HepG2 (cell line): ENCODE results near the gene TRAPPC3. TPM values are rescaled to one million over a fixed set of nuclear protein-coding genes. Genes with fewer than 3 reads are reported as not detected.

Experiments used
- BORCS8-MEF2B ChIP-seq: sonication (generic); formaldehyde crosslinking; IDR thresholded peaks from 2 replicates; pipeline ENCODE4 v1.8.0; 2022; ENCODE audit warnings: mild to moderate bottlenecking, missing genetic modification reagents
- CREM ChIP-seq, 2 experiments: sonication (generic) in 1 of 2; formaldehyde crosslinking in 1 of 2; IDR thresholded peaks; 2 replicates each; pipeline versions ENCODE4 v1.4.0 to v1.6.1; 2016 to 2020; ENCODE audit warnings: antibody characterized with exemption in 1 of 2, mild to moderate bottlenecking in 1 of 2, missing genetic modification reagents in 1 of 2
- HMG20A ChIP-seq: IDR thresholded peaks from 2 replicates; pipeline ENCODE4 v1.6.1; 2016; ENCODE audit warnings: borderline replicate concordance
- NAIF1 ChIP-seq: sonication (generic); formaldehyde crosslinking; IDR thresholded peaks from 2 replicates; pipeline ENCODE4 v1.5.0; 2020; ENCODE audit warnings: mild to moderate bottlenecking, missing genetic modification reagents, borderline replicate concordance
- NR2C2 ChIP-seq: sonication (generic); formaldehyde crosslinking; IDR thresholded peaks from 2 replicates; pipeline ENCODE4 v1.4.0; 2020; ENCODE audit warnings: missing genetic modification reagents, mild to moderate bottlenecking, moderate library complexity, borderline replicate concordance
- PHF20 ChIP-seq: sonication (generic); formaldehyde crosslinking; IDR thresholded peaks from 2 replicates; pipeline ENCODE4 v1.5.0; 2020; ENCODE audit warnings: mild to moderate bottlenecking, missing genetic modification reagents
- PHF21A ChIP-seq: sonication (generic); formaldehyde crosslinking; IDR thresholded peaks from 2 replicates; pipeline ENCODE4 v1.5.0; 2020; ENCODE audit warnings: mild to moderate bottlenecking, missing genetic modification reagents
- PRDM15 ChIP-seq: sonication (generic); formaldehyde crosslinking; IDR thresholded peaks from 2 replicates; pipeline ENCODE4 v1.4.0; 2020; ENCODE audit warnings: missing genetic modification reagents
- RELA ChIP-seq: sonication (generic); formaldehyde crosslinking; IDR thresholded peaks from 2 replicates; pipeline ENCODE4 v1.4.0; 2020; ENCODE audit warnings: missing genetic modification reagents
- RFXANK ChIP-seq: IDR thresholded peaks from 2 replicates; pipeline ENCODE4 v1.6.1; 2016
- RORA ChIP-seq: sonication (generic); formaldehyde crosslinking; IDR thresholded peaks from 2 replicates; pipeline ENCODE4 v1.5.0; 2020; ENCODE audit warnings: mild to moderate bottlenecking, missing genetic modification reagents, moderate library complexity
- SAP130 ChIP-seq: IDR thresholded peaks from 2 replicates; pipeline ENCODE4 v1.6.1; 2016; ENCODE audit warnings: low read depth
- SP4 ChIP-seq: sonication (generic); formaldehyde crosslinking; IDR thresholded peaks from 2 replicates; pipeline ENCODE4 v1.8.1; 2023; ENCODE audit warnings: mild to moderate bottlenecking, missing genetic modification reagents
- ZFAT ChIP-seq: sonication (generic); formaldehyde crosslinking; conservative IDR thresholded peaks from 2 replicates; pipeline ENCODE4 v1.8.1; 2023; ENCODE audit warnings: missing genetic modification reagents, inconsistent platforms
- ZMAT5 ChIP-seq: sonication (generic); formaldehyde crosslinking; IDR thresholded peaks from 2 replicates; pipeline ENCODE4 v1.5.0; 2020; ENCODE audit warnings: mild to moderate bottlenecking, low read depth, missing genetic modification reagents, borderline replicate concordance
- ZNF12 ChIP-seq: sonication (generic); formaldehyde crosslinking; IDR thresholded peaks from 2 replicates; pipeline ENCODE4 v1.5.0; 2020; ENCODE audit warnings: missing genetic modification reagents
- ZNF276 ChIP-seq: sonication (generic); formaldehyde crosslinking; IDR thresholded peaks from 2 replicates; pipeline ENCODE4 v1.4.0; 2020; ENCODE audit warnings: mild to moderate bottlenecking, low read depth, missing genetic modification reagents
- ZNF431 ChIP-seq: sonication (generic); formaldehyde crosslinking; IDR thresholded peaks from 2 replicates; pipeline ENCODE4 v1.9.0; 2022; ENCODE audit warnings: missing genetic modification reagents, low read depth, mild to moderate bottlenecking, borderline replicate concordance
- ZNF615 ChIP-seq: sonication (generic); formaldehyde crosslinking; IDR thresholded peaks from 2 replicates; pipeline ENCODE4 v1.5.0; 2020; ENCODE audit warnings: mild to moderate bottlenecking, missing genetic modification reagents, borderline replicate concordance
- ZNF737 ChIP-seq: sonication (generic); formaldehyde crosslinking; IDR thresholded peaks from 2 replicates; pipeline ENCODE4 v1.5.0; 2020; ENCODE audit warnings: missing genetic modification reagents, mild to moderate bottlenecking, borderline replicate concordance
- polyA plus RNA-seq, 8 experiments: library from polyadenylated mRNA; depleted of rRNA in 3 of 8; stranded (reverse) in 7 of 8; unstranded in 1 of 8; fragments of >200 nt; fragmentation: Illumina TruSeq in 4 of 8; extraction: Trizol in 4 of 8; gene quantifications; 2 replicates each; pipeline versions ENCODE4 v1.2.1 to v1.2.3, GENCODE V29; 2011 to 2016; ENCODE audit warnings: low read depth in 4 of 8, missing spikeins in 1 of 8, mixed read lengths in 1 of 8; ENCODE audit not compliant: insufficient read depth in 1 of 8
- total RNA-seq, 5 experiments: library from RNA; depleted of rRNA; stranded (reverse); fragments of >200 nt; fragmentation: Illumina TruSeq; extraction: Trizol; gene quantifications; 2 replicates each; pipeline ENCODE4 v1.2.3, GENCODE V29; 2016; ENCODE audit warnings: low read depth in 1 of 5
- TF ChIP-seq, protein P1 (sequence below): sonication (generic); formaldehyde crosslinking; IDR thresholded peaks from 2 replicates; pipeline ENCODE4 v1.4.0; 2020; ENCODE audit warnings: mild to moderate bottlenecking, missing genetic modification reagents

TRAPPC3 gene
- total and polyA plus RNA-seq, 2 of the 13 experiments (the other 11 are each of a cell fraction or from before 2014, with no cell fraction given): 53.7 to 62.4 TPM

GRCh38 chr1:36155408-36156328 is 6.4 kb upstream of the TRAPPC3 start, which contains the start of gene MAP7D1 (continued):
- TF ChIP-seq PHF21A (CRISPR knock-in tag) (no peak), ZFAT (CRISPR knock-in tag) (no peak), RORA (CRISPR knock-in tag) (no peak), ZNF737 (no peak), ZNF276 (CRISPR knock-in tag) (no peak), SAP130 (CRISPR knock-in tag) (0 out of 2 replicates have a peak, but pooled peaks have one; percentile 42), ZNF615 (no peak), SP4 (CRISPR knock-in tag) (no peak), NAIF1 (no peak), ZNF12 (CRISPR knock-in tag) (no peak), PRDM15 (CRISPR knock-in tag) (no peak; the same call in 1 of the 2 replicates), ZNF431 (CRISPR knock-in tag) (no peak), ZMAT5 (CRISPR knock-in tag) (no peak), CREM (IDR thresholded peaks at IDR 0.05) (no peak), CREM (CRISPR knock-in tag; IDR thresholded peaks at IDR 0.05) (no peak), RFXANK (CRISPR knock-in tag) (no peak), BORCS8-MEF2B (CRISPR knock-in tag) (0 out of 2 replicates have a peak, but pooled peaks have one; percentile 34), NR2C2 (no peak), PHF20 (CRISPR knock-in tag) (peak; percentile 23; the same call in 1 of the 2 replicates), HMG20A (CRISPR knock-in tag) (no peak), RELA (no peak)
- TF ChIP-seq, protein P1, sequence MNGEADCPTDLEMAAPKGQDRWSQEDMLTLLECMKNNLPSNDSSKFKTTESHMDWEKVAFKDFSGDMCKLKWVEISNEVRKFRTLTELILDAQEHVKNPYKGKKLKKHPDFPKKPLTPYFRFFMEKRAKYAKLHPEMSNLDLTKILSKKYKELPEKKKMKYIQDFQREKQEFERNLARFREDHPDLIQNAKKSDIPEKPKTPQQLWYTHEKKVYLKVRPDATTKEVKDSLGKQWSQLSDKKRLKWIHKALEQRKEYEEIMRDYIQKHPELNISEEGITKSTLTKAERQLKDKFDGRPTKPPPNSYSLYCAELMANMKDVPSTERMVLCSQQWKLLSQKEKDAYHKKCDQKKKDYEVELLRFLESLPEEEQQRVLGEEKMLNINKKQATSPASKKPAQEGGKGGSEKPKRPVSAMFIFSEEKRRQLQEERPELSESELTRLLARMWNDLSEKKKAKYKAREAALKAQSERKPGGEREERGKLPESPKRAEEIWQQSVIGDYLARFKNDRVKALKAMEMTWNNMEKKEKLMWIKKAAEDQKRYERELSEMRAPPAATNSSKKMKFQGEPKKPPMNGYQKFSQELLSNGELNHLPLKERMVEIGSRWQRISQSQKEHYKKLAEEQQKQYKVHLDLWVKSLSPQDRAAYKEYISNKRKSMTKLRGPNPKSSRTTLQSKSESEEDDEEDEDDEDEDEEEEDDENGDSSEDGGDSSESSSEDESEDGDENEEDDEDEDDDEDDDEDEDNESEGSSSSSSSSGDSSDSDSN (CRISPR knock-in tag): peak; percentile 32; the same call in 1 of the 2 replicates
